ENCODE results near the gene RGS17.

RGS17 gene

GRCh38 chr6:153051801-153052200, 79.3 kb downstream of the RGS17 start:
- no peaks in the 10 kb centered on the region for H3K27me3 ChIP-seq (ENCODE audit: insufficient read depth, low read length)
- no peak overlapping the region for H3K27ac ChIP-seq (ENCODE audit: low read length)
- no peaks in the 10 kb centered on the region for H3K9me3 ChIP-seq (ENCODE audit: insufficient read depth, low read depth, low read length)
- no peaks in the 10 kb centered on the region for H3K36me3 ChIP-seq (ENCODE audit: insufficient read depth, low read depth, low read length)
- H3K4me3 ChIP-seq (ENCODE audit: low read length) = no peak overlapping the region
- no peak overlapping the region for H3K9ac ChIP-seq (ENCODE audit: low read depth, low read length)
- H3K4me1 ChIP-seq (ENCODE audit: insufficient read depth, low read length) = peaks cover 5% of the 10 kb centered on the region; the same call in 1 of the 2 replicates

GRCh38 chr6:153048631-153049030, 82.5 kb downstream of the RGS17 start:
- peaks cover 5% of the 10 kb centered on the region; the same call in 1 of the 2 replicates for H3K4me1 ChIP-seq (ENCODE audit: insufficient read depth, low read length)
- no peaks in the 10 kb centered on the region for H3K36me3 ChIP-seq (ENCODE audit: insufficient read depth, low read depth, low read length)
- no peaks in the 10 kb centered on the region for H3K9me3 ChIP-seq (ENCODE audit: insufficient read depth, low read depth, low read length)
- no peaks in the 10 kb centered on the region for H3K27me3 ChIP-seq (ENCODE audit: insufficient read depth, low read length)
- no peak overlapping the region for H3K27ac ChIP-seq (ENCODE audit: low read length)
- H3K4me3 ChIP-seq (ENCODE audit: low read length) = no peak overlapping the region
- no peak overlapping the region for H3K9ac ChIP-seq (ENCODE audit: low read depth, low read length)

GRCh38 chr6:153047386-153047785, 83.7 kb downstream of the RGS17 start:
- Histone ChIP-seq H3K9me3 (ENCODE audit: insufficient read depth, low read depth, low read length) (no peaks in the 10 kb centered on the region), H3K27me3 (ENCODE audit: insufficient read depth, low read length) (no peaks in the 10 kb centered on the region), H3K4me3 (ENCODE audit: low read length) (no peak overlapping the region), H3K9ac (ENCODE audit: low read depth, low read length) (no peak overlapping the region), H3K36me3 (ENCODE audit: insufficient read depth, low read depth, low read length) (peaks cover 8% of the 10 kb centered on the region; the same call in 1 of the 2 replicates), H3K27ac (ENCODE audit: low read length) (no peak overlapping the region), H3K4me1 (ENCODE audit: insufficient read depth, low read length) (peaks cover 5% of the 10 kb centered on the region; the same call in 1 of the 2 replicates)

- Histone ChIP-seq H3K9me3 (ENCODE audit: insufficient read depth, low read depth, low read length) (no peaks in the 10 kb centered on the region), H3K4me1 (ENCODE audit: insufficient read depth, low read length) (peaks cover 5% of the 10 kb centered on the region; the same call in 1 of the 2 replicates)
These were observed 85.8 kb downstream of the RGS17 start for GRCh38 chr6:153045271-153045670.

GRCh38 chr6:153044295-153044694, 86.8 kb downstream of the RGS17 start:
- H3K27ac ChIP-seq (ENCODE audit: low read length) = no peak overlapping the region
- H3K4me1 ChIP-seq (ENCODE audit: insufficient read depth, low read length) = peaks cover 5% of the 10 kb centered on the region; the same call in 1 of the 2 replicates
- H3K4me3 ChIP-seq (ENCODE audit: low read length) = no peak overlapping the region
- peaks cover 8% of the 10 kb centered on the region; the same call in 1 of the 2 replicates for H3K36me3 ChIP-seq (ENCODE audit: insufficient read depth, low read depth, low read length)
- H3K9ac ChIP-seq (ENCODE audit: low read depth, low read length) = no peak overlapping the region
- no peaks in the 10 kb centered on the region for H3K9me3 ChIP-seq (ENCODE audit: insufficient read depth, low read depth, low read length)
- no peaks in the 10 kb centered on the region for H3K27me3 ChIP-seq (ENCODE audit: insufficient read depth, low read length)

More at GRCh38 chr6:153045271-153045670, 85.8 kb downstream of the RGS17 start:
- Histone ChIP-seq H3K9ac (ENCODE audit: low read depth, low read length) (no peak overlapping the region), H3K27me3 (ENCODE audit: insufficient read depth, low read length) (no peaks in the 10 kb centered on the region), H3K27ac (ENCODE audit: low read length) (no peak overlapping the region), H3K36me3 (ENCODE audit: insufficient read depth, low read depth, low read length) (peaks cover 8% of the 10 kb centered on the region; the same call in 1 of the 2 replicates), H3K4me3 (ENCODE audit: low read length) (no peak overlapping the region)

GRCh38 chr6:153043719-153044118, 87.4 kb downstream of the RGS17 start:
- no peaks in the 10 kb centered on the region for H3K9me3 ChIP-seq (ENCODE audit: insufficient read depth, low read depth, low read length)
- peaks cover 8% of the 10 kb centered on the region; the same call in 1 of the 2 replicates for H3K36me3 ChIP-seq (ENCODE audit: insufficient read depth, low read depth, low read length)
- H3K4me1 ChIP-seq (ENCODE audit: insufficient read depth, low read length) = peaks cover 5% of the 10 kb centered on the region; the same call in 1 of the 2 replicates
- no peak overlapping the region for H3K4me3 ChIP-seq (ENCODE audit: low read length)
- no peak overlapping the region for H3K27ac ChIP-seq (ENCODE audit: low read length)
- H3K27me3 ChIP-seq (ENCODE audit: insufficient read depth, low read length) = no peaks in the 10 kb centered on the region
- no peak overlapping the region for H3K9ac ChIP-seq (ENCODE audit: low read depth, low read length)

- H3K36me3 ChIP-seq (ENCODE audit: insufficient read depth, low read depth, low read length) = peaks cover 8% of the 10 kb centered on the region; the same call in 1 of the 2 replicates
- no peak overlapping the region for H3K9ac ChIP-seq (ENCODE audit: low read depth, low read length)
- H3K4me3 ChIP-seq (ENCODE audit: low read length) = no peak overlapping the region
- H3K9me3 ChIP-seq (ENCODE audit: insufficient read depth, low read depth, low read length) = no peaks in the 10 kb centered on the region
- no peak overlapping the region for H3K27ac ChIP-seq (ENCODE audit: low read length)
- H3K4me1 ChIP-seq (ENCODE audit: insufficient read depth, low read length) = no peaks in the 10 kb centered on the region
- H3K27me3 ChIP-seq (ENCODE audit: insufficient read depth, low read length) = no peaks in the 10 kb centered on the region
These were observed 92.6 kb downstream of the RGS17 start for GRCh38 chr6:153038378-153039057.

GRCh38 chr6:153034139-153034538, 96.9 kb downstream of the RGS17 start:
- H3K9me3 ChIP-seq (ENCODE audit: insufficient read depth, low read depth, low read length) = no peaks in the 10 kb centered on the region
- H3K27ac ChIP-seq (ENCODE audit: low read length) = no peak overlapping the region
- H3K4me3 ChIP-seq (ENCODE audit: low read length) = no peak overlapping the region
- no peak overlapping the region for H3K9ac ChIP-seq (ENCODE audit: low read depth, low read length)
- peaks cover 10% of the 10 kb centered on the region for H3K4me1 ChIP-seq (ENCODE audit: insufficient read depth, low read length)
- H3K36me3 ChIP-seq (ENCODE audit: insufficient read depth, low read depth, low read length) = no peaks in the 10 kb centered on the region
- H3K27me3 ChIP-seq (ENCODE audit: insufficient read depth, low read length) = no peaks in the 10 kb centered on the region

- no peak overlapping the region for H3K27ac ChIP-seq (ENCODE audit: low read length)
- no peak overlapping the region for H3K9ac ChIP-seq (ENCODE audit: low read depth, low read length)
- no peak overlapping the region for H3K4me3 ChIP-seq (ENCODE audit: low read length)
- H3K36me3 ChIP-seq (ENCODE audit: insufficient read depth, low read depth, low read length) = no peaks in the 10 kb centered on the region
- no peaks in the 10 kb centered on the region for H3K27me3 ChIP-seq (ENCODE audit: insufficient read depth, low read length)
- H3K4me1 ChIP-seq (ENCODE audit: insufficient read depth, low read length) = peaks cover 10% of the 10 kb centered on the region
- no peaks in the 10 kb centered on the region for H3K9me3 ChIP-seq (ENCODE audit: insufficient read depth, low read depth, low read length)
These were observed 98.7 kb downstream of the RGS17 start for GRCh38 chr6:153032255-153032882.

GRCh38 chr6:153031335-153031955, 99.6 kb downstream of the RGS17 start:
- Histone ChIP-seq H3K4me1 (ENCODE audit: insufficient read depth, low read length) (peaks cover 10% of the 10 kb centered on the region), H3K9me3 (ENCODE audit: insufficient read depth, low read depth, low read length) (no peaks in the 10 kb centered on the region), H3K27ac (ENCODE audit: low read length) (no peak overlapping the region), H3K27me3 (ENCODE audit: insufficient read depth, low read length) (no peaks in the 10 kb centered on the region), H3K9ac (ENCODE audit: low read depth, low read length) (no peak overlapping the region), H3K36me3 (ENCODE audit: insufficient read depth, low read depth, low read length) (no peaks in the 10 kb centered on the region), H3K4me3 (ENCODE audit: low read length) (no peak overlapping the region)

- H3K9me3 ChIP-seq (ENCODE audit: insufficient read depth, low read depth, low read length) = no peaks in the 10 kb centered on the region
- peaks cover 10% of the 10 kb centered on the region for H3K4me1 ChIP-seq (ENCODE audit: insufficient read depth, low read length)
- no peaks in the 10 kb centered on the region for H3K27me3 ChIP-seq (ENCODE audit: insufficient read depth, low read length)
- H3K4me3 ChIP-seq (ENCODE audit: low read length) = no peak overlapping the region
- H3K27ac ChIP-seq (ENCODE audit: low read length) = no peak overlapping the region
- no peak overlapping the region for H3K9ac ChIP-seq (ENCODE audit: low read depth, low read length)
- H3K36me3 ChIP-seq (ENCODE audit: insufficient read depth, low read depth, low read length) = 0 out of 2 replicates have a peak, but pooled peaks cover 3% of the 10 kb centered on the region
These were observed 102.1 kb downstream of the RGS17 start for GRCh38 chr6:153028963-153029362.
